ENCODE measurements around the gene HBM. TPM values are rescaled to one million over a fixed set of nuclear protein-coding genes. Genes with fewer than 3 reads are reported as not detected.

Gene HBM
- polyA plus RNA-seq, 1 of the 3 experiments (the other 2 are of a cell fraction): not detected

DNA sequence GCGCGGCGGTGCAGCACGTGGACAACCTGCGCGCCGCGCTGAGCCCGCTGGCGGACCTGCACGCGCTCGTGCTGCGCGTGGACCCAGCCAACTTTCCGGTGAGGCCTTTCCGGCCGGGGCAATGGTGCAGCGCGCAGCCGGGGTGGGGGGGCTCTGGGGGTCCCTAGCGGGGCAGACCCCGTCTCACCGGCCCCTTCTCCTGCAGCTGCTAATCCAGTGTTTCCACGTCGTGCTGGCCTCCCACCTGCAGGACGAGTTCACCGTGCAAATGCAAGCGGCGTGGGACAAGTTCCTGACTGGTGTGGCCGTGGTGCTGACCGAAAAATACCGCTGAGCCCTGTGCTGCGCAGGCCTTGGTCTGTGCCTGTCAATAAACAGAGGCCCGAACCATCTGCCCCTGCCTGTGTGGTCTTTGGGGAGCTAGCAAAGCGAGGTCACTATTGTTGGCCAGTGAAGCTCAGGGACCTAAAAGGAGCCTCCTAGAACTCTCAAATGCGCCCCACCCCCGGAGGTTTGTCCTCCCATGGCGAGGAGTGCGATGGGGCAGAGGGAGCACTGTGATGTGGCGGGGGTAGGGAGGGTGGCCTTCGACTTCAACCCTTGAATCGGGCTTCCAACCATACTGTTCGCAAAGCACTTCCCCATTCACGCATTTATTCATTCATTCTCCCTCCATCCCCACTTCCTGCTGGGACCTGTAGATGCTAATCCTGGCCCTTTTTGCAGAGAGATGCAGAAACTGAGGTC lies 770 bp downstream of the HBM start:
- Histone ChIP-seq H3K27me3 (ENCODE audit: insufficient read depth) (peaks cover 28% of the 10 kb centered on the region), H3K9me2 (no peaks in the 10 kb centered on the region), H4K20me1 (ENCODE audit: insufficient read depth) (peaks cover 4% of the 10 kb centered on the region; the same call in 1 of the 2 replicates), H3K9me3 (no peaks in the 10 kb centered on the region), H3K4me3 (ENCODE audit: low read depth in 2 of 2, low read length in 1 of 2) (no peak overlapping the region; a peak in 1 of 4 replicates), H3K36me3 (replicated peaks in 1 of 2; ENCODE audit: control insufficient read depth in 1 of 2, insufficient read depth in 2 of 2, low read length in 1 of 2) (no peaks in the 10 kb centered on the region), H2AFZ (ENCODE audit: low read depth) (no peak overlapping the region), H3K79me2 (ENCODE audit: insufficient read depth) (no peaks in the 10 kb centered on the region), H3K4me1 (ENCODE audit: control insufficient read depth in 1 of 2, insufficient read depth in 2 of 2, low read depth in 1 of 2, low read length in 1 of 2) (peaks cover 0 to 13% of the 10 kb centered on the region in 2 experiments; a peak in 1 of 4 replicates), H3K4me2 (no peak overlapping the region), H3K27ac (ENCODE audit: low read depth in 2 of 2, low read length in 1 of 2) (no peak overlapping the region), H3F3A (replicated peaks; ENCODE audit: insufficient read depth) (no peaks in the 10 kb centered on the region), H3K9ac (no peak overlapping the region)
- WGBS (ENCODE audit: low lambda C conversion rate): 61% methylated on average over 18 of the region's 45 CpGs
- ChIA-PET CTCF (interaction anchor here (1.0 to 2.8 kb wide), 7 partner anchors 10 to 195 kb away, joined by 3 to 18 read pairs (median 5); partner anchors contain the start of gene HBQ1), POLR2A (no interaction called here)
- TF ChIP-seq TAF1 (IDR thresholded peaks at IDR 0.05; ENCODE audit: borderline replicate concordance, low read depth, low read length) (no peak), NFIC (IDR thresholded peaks at IDR 0.05; ENCODE audit: borderline replicate concordance) (no peak), RAD21 (IDR thresholded peaks at IDR 0.05; ENCODE audit: low read length) (no peak), ELF1 (IDR thresholded peaks at IDR 0.05) (no peak), GABPA (IDR thresholded peaks at IDR 0.05; ENCODE audit: low read depth) (no peak), TEAD4 (IDR thresholded peaks at IDR 0.05; ENCODE audit: borderline replicate concordance, insufficient read depth) (no peak), MXI1 (IDR thresholded peaks at IDR 0.05; ENCODE audit: low read depth, low read length) (no peak), CHD2 (IDR thresholded peaks at IDR 0.05; ENCODE audit: low read length, partially characterized antibody) (no peak), FOSL2 (IDR thresholded peaks at IDR 0.05; ENCODE audit: borderline replicate concordance, low read depth) (no peak), SMC3 (IDR thresholded peaks at IDR 0.05; ENCODE audit: low read depth, low read length) (no peak), MEF2A (IDR thresholded peaks at IDR 0.05; ENCODE audit: borderline replicate concordance, low read depth) (no peak), EP300 (IDR thresholded peaks at IDR 0.05; ENCODE audit: borderline replicate concordance in 1 of 2, low read depth in 1 of 2, low read length in 1 of 2) (no peak)
- TF ChIP-seq, protein P1, sequence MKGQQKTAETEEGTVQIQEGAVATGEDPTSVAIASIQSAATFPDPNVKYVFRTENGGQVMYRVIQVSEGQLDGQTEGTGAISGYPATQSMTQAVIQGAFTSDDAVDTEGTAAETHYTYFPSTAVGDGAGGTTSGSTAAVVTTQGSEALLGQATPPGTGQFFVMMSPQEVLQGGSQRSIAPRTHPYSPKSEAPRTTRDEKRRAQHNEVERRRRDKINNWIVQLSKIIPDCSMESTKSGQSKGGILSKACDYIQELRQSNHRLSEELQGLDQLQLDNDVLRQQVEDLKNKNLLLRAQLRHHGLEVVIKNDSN (IDR thresholded peaks at IDR 0.05; ENCODE audit: borderline replicate concordance, low read depth): no peak
- TF ChIP-seq, protein P2, sequence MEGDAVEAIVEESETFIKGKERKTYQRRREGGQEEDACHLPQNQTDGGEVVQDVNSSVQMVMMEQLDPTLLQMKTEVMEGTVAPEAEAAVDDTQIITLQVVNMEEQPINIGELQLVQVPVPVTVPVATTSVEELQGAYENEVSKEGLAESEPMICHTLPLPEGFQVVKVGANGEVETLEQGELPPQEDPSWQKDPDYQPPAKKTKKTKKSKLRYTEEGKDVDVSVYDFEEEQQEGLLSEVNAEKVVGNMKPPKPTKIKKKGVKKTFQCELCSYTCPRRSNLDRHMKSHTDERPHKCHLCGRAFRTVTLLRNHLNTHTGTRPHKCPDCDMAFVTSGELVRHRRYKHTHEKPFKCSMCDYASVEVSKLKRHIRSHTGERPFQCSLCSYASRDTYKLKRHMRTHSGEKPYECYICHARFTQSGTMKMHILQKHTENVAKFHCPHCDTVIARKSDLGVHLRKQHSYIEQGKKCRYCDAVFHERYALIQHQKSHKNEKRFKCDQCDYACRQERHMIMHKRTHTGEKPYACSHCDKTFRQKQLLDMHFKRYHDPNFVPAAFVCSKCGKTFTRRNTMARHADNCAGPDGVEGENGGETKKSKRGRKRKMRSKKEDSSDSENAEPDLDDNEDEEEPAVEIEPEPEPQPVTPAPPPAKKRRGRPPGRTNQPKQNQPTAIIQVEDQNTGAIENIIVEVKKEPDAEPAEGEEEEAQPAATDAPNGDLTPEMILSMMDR (IDR thresholded peaks at IDR 0.05): no peak
- DNase-seq: no peak

Data from SK-N-SH (cell line).